Measurements from ENCODE around the gene OGFRL1. TPM values are rescaled to one million over a fixed set of nuclear protein-coding genes. Genes with fewer than 3 reads are reported as not detected.

The OGFRL1 gene
- total and polyA plus RNA-seq, 2 of the 4 experiments (the other 2 are of a cell fraction): 5.4 to 5.7 TPM

GRCh38 chr6:71312089-71312488 is 23.5 kb downstream of the OGFRL1 start:
- ChIA-PET POLR2A (ENCODE audit: unreplicated experiment) (no interaction called here), CTCF (no interaction called here)
- H3K4ac ChIP-seq (ENCODE audit: low read depth, low read length): no peak overlapping the region
- H2AK5ac ChIP-seq (ENCODE audit: low read depth, low read length): no peak overlapping the region
- no peak overlapping the region for H3K56ac ChIP-seq (ENCODE audit: extremely low read depth, insufficient read depth, low read length)
- H4K20me1 ChIP-seq (ENCODE audit: insufficient read depth, low read length): no peaks in the 10 kb centered on the region
- H2BK5ac ChIP-seq (ENCODE audit: low read depth, low read length, poor library complexity, severe bottlenecking): no peak overlapping the region
- no peak overlapping the region for H3K18ac ChIP-seq (ENCODE audit: low read depth, low read length)
- in situ Hi-C loops (cut with MboI; ENCODE audit: low sequenced_read_pairs): no loop called here
- no peak for ATAC-seq (ENCODE audit: low read depth)
- no peak overlapping the region for H4K91ac ChIP-seq (ENCODE audit: insufficient read depth, low read depth, low read length)
- H3K27me3 ChIP-seq (ENCODE audit: control insufficient read depth, insufficient read depth, low read length): no peaks in the 10 kb centered on the region
- H2BK15ac ChIP-seq (ENCODE audit: low read depth, low read length): no peak overlapping the region
- intact Hi-C loops (cut with micrococcal nuclease): no loop called here
- no peak overlapping the region for H3K27ac ChIP-seq (ENCODE audit: insufficient read depth, low read length)
- no peak overlapping the region for H2BK20ac ChIP-seq (ENCODE audit: low read depth, low read length)
- H3K9me1 ChIP-seq (ENCODE audit: insufficient read depth, low read length): 0 out of 2 replicates have a peak, but pooled peaks cover 1% of the 10 kb centered on the region
- no peak overlapping the region for H3K4me3 ChIP-seq (ENCODE audit: insufficient read depth, low read depth, low read length)
- no peak overlapping the region for H4K5ac ChIP-seq (ENCODE audit: low read depth, low read length)
- 38% methylated on average over 1 of the region's 1 CpG; no CpG with 5 or more reads in 1 of the 2 experiments for WGBS, 2 experiments (ENCODE audit: extremely low coverage in 2 of 2, insufficient read length in 1 of 2)
- no peak overlapping the region for H3K4me2 ChIP-seq (ENCODE audit: low read depth, low read length)
- no peak overlapping the region for H2AFZ ChIP-seq (replicated peaks; ENCODE audit: low read length, poor library complexity)
- no peak overlapping the region for H3K9ac ChIP-seq (ENCODE audit: low read depth, low read length)
- no peak for DNase-seq
- H3K36me3 ChIP-seq (ENCODE audit: control insufficient read depth, insufficient read depth, low read length): no peaks in the 10 kb centered on the region
- no peak overlapping the region for H2AK9ac ChIP-seq (replicated peaks; ENCODE audit: low read depth, low read length, poor library complexity)
- H3K23ac ChIP-seq (ENCODE audit: low read depth, low read length): no peak overlapping the region
- peaks cover 0 to 1% of the 10 kb centered on the region in 2 experiments; a peak in 1 of 4 replicates for H3K79me1 ChIP-seq (ENCODE audit: low read depth in 1 of 2, low read length in 2 of 2)
- no peaks in the 10 kb centered on the region for H3K9me3 ChIP-seq (ENCODE audit: control insufficient read depth, insufficient read depth, low read length)
- dilution Hi-C loops (cut with HindIII; ENCODE audit: low sequenced_read_pairs, unreplicated experiment): no loop called here
- no peak overlapping the region for H4K8ac ChIP-seq (ENCODE audit: low read depth in 2 of 2, low read length in 2 of 2)
- BruUV-seq (replicated peaks): no TSS peak
- no peaks in the 10 kb centered on the region for H3K4me1 ChIP-seq (ENCODE audit: control insufficient read depth, insufficient read depth, low read length)
- no peak overlapping the region for H2BK120ac ChIP-seq (ENCODE audit: low read depth, low read length)
- H3K14ac ChIP-seq (replicated peaks; ENCODE audit: low read depth, low read length): no peak overlapping the region
- TF ChIP-seq FOS (IDR thresholded peaks at IDR 0.05; ENCODE audit: low read depth, low read length) (no peak), MXI1 (IDR thresholded peaks at IDR 0.05; ENCODE audit: borderline replicate concordance, low read depth, low read length) (no peak), RFX5 (IDR thresholded peaks at IDR 0.05; ENCODE audit: low read depth, low read length) (no peak)
